HUES6 (cell line): Measurements from ENCODE around the gene FOXJ3.
"Not testable (repeated sequence)": the region's sequence is repeated elsewhere in the genome, so short reads cannot be mapped to it uniquely, and the experiment has no call there.

Source experiments
- H3K27ac ChIP-seq: 2 replicates; pipeline ENCODE4 v1.7.0; 2013; ENCODE audit warnings: low read depth, mild to moderate bottlenecking, low read length, inconsistent platforms
- H3K27me3 ChIP-seq: 2 replicates; pipeline ENCODE4 v1.6.1; 2013; ENCODE audit warnings: low read length; ENCODE audit not compliant: control insufficient read depth, insufficient read depth
- H3K36me3 ChIP-seq: 2 replicates; pipeline ENCODE4 v1.6.1; 2013; ENCODE audit warnings: low read length; ENCODE audit not compliant: control insufficient read depth, insufficient read depth
- H3K4me1 ChIP-seq: 2 replicates; pipeline ENCODE4 v1.6.1; 2013; ENCODE audit warnings: low read length; ENCODE audit not compliant: control insufficient read depth, insufficient read depth
- H3K4me3 ChIP-seq: 2 replicates; pipeline ENCODE4 v1.5.1; 2013; ENCODE audit warnings: low read depth, low read length
- H3K9ac ChIP-seq: one replicate; pipeline ENCODE4 v1.6.1; 2013; ENCODE audit warnings: mild to moderate bottlenecking, low read length
- H3K9me3 ChIP-seq: 2 replicates; pipeline ENCODE4 v1.6.1; 2013; ENCODE audit warnings: low read depth, low read length; ENCODE audit not compliant: control insufficient read depth, insufficient read depth

Gene FOXJ3

DNA sequence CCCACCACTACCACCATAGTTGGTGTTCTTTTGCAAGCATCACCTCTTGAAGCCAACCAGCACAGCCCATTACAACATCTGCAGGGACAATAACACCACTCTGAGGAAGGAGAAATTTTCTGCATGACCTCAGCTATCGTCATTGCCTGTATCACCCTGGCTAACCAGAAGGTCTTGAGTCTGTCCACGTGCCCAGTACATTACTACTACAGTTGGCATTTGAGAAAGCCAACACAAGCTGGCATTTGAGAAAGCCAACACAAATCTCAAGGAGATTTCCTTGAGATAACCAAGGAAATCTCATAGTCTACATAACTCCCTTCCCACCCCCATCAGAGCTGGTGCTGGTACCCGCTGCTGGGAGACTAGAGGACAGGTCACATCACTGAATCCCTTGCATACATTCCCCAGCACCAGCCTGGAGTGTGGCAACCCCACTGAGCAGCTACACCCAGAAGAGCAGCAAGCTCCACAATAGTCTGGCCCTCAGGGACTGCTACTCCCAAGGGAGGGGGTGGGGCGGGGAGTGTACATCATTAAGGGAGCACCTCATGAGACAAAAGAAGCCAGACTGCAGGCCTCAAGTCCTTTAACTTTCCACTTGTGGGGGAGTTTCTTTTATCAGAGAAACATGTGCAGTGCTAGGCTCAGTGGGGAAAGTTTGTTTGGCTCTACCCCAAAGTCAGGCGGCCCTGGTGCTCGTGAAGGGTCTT is 124.5 kb downstream of the FOXJ3 start:
- 0 out of 2 replicates have a peak, but pooled peaks cover 3% of the 10 kb centered on the region for H3K36me3 ChIP-seq
- no peak overlapping the region for H3K4me3 ChIP-seq
- peaks cover 18% of the 10 kb centered on the region for H3K4me1 ChIP-seq
- H3K27ac ChIP-seq: no peak overlapping the region
- no peaks in the 10 kb centered on the region for H3K9me3 ChIP-seq
- H3K9ac ChIP-seq: no peak overlapping the region
- no peaks in the 10 kb centered on the region for H3K27me3 ChIP-seq

DNA sequence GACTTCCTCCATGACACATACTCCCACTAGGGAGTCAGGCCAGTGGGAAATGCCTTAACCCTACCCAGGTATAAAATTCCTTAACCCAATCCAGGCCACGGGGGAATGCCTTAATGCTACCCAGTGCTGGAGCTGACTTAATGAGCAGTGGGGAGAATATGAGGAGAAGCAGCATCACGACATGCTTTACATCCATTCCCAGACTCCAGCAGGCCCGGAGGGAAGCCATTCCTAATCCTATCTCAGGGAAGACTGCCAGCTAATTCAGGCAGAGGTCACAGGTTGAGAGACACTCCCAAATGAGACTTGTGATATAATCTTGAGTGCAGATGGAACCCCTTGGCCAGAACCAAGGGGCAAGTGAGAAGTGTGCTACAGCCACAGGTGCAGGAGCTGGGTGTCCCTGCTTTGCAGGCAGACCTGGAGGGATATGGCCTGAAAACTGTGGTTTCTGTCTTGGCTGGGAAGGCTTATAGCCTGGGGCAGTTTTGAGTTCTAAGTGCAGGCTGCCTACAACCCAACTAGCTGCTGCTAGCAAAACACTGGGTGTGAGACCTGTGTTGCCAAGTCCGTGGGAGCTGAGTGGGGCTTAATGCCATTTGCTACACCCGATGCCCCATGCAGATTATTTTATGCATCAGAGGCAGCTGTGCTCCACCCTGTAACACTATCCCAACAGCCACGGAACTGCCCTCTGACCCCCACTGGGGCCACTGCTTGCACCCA is 125.3 kb downstream of the FOXJ3 start:
- H3K4me1 ChIP-seq: peaks cover 18% of the 10 kb centered on the region
- no peaks in the 10 kb centered on the region for H3K9me3 ChIP-seq
- no peaks in the 10 kb centered on the region for H3K27me3 ChIP-seq
- H3K9ac ChIP-seq: no peak overlapping the region
- H3K27ac ChIP-seq: no peak overlapping the region
- H3K36me3 ChIP-seq: 0 out of 2 replicates have a peak, but pooled peaks cover 3% of the 10 kb centered on the region
- H3K4me3 ChIP-seq: no peak overlapping the region

DNA sequence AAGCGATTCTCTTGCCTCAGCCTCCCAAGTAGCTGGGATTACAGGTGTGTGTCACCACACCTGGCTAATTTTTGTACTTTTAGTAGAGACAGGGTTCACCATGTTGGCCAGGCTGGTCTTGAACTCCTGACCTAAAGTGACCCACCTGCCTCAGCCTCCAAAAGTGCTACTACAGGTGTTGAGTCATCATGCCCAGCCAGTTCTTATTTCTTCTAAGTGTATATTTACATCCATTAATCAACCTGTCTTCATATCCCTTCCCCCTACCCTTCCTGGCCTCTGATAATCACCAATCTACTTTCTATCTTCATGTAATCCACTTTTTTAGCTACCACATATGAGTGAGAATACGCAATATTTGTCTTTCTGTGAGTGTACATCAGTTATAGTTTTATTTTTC is 128.1 kb downstream of the FOXJ3 start:
- not testable (repeated sequence) for H3K27ac ChIP-seq, H3K27me3 ChIP-seq, H3K9me3 ChIP-seq, H3K9ac ChIP-seq, H3K36me3 ChIP-seq, H3K4me3 ChIP-seq
- peaks cover 18% of the 10 kb centered on the region for H3K4me1 ChIP-seq

DNA sequence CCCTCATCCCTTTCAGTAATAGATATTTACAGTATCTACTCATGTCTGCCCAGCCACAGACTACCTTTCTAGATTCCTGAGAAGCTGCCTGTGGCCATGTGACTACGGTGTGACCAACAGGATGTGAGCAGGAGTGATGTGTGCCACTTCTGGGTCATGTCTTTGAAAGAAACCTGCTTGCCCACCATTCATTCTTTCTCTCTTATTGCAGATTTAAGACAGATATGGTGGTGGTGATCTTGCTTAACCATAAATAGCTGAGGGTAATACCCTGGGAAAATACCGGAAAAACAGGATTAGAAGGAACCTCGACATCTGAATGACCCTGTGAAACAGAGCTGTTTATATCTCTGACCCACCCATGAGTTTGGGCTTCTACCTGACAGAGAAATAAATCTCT is 128.9 kb downstream of the FOXJ3 start:
- H3K9me3 ChIP-seq: no peaks in the 10 kb centered on the region
- H3K9ac ChIP-seq: no peak overlapping the region
- no peak overlapping the region for H3K27ac ChIP-seq
- H3K36me3 ChIP-seq: 0 out of 2 replicates have a peak, but pooled peaks cover 3% of the 10 kb centered on the region
- H3K27me3 ChIP-seq: no peaks in the 10 kb centered on the region
- H3K4me1 ChIP-seq: peaks cover 16% of the 10 kb centered on the region
- H3K4me3 ChIP-seq: no peak overlapping the region

DNA sequence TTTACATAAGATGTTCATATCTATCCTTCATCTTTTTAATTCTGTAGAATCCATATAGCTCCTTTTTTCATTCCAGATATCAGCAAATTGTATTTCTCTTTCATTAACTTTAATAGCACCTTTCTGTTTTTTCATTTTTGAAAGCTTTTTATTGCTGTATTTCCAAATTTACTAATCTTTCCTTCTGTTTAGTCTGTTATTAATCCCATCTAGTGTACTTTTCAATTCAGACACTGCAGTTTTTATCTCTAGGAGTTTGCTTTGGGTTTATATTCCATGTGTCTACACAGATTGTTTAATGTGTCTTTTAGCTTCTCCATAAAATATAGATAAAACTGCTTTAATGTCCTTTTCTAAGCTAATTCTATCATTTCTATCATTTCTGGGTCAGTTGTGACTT is 133.0 kb downstream of the FOXJ3 start:
- Histone ChIP-seq H3K36me3 (peaks cover 18% of the 10 kb centered on the region), H3K9me3 (no peaks in the 10 kb centered on the region), H3K27me3 (no peaks in the 10 kb centered on the region), H3K27ac (no peak overlapping the region), H3K4me1 (no peaks in the 10 kb centered on the region), H3K4me3 (no peak overlapping the region), H3K9ac (no peak overlapping the region)

DNA sequence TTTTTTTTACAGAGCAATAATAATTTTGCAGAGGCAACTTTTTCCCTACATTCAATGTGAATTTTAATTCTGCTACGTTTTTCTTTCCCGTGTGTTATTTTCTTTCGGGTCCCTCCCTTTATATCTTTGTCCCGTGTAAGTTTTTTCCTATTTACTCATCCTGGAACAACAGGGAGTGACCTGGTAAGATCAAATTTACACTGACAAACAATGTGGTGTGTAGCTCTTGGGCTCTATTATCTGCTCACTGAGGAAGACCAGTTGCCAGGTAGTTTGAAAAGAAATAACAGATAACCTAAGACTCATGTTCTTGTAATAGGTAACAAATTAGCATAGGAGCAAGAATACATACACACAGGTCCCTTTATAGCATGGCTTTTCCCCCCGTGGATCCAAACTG is 136.8 kb downstream of the FOXJ3 start:
- no peak overlapping the region for H3K4me3 ChIP-seq
- H3K4me1 ChIP-seq: no peaks in the 10 kb centered on the region
- no peaks in the 10 kb centered on the region for H3K27me3 ChIP-seq
- H3K27ac ChIP-seq: no peak overlapping the region
- no peaks in the 10 kb centered on the region for H3K9me3 ChIP-seq
- H3K9ac ChIP-seq: no peak overlapping the region
- H3K36me3 ChIP-seq: peaks cover 49% of the 10 kb centered on the region

DNA sequence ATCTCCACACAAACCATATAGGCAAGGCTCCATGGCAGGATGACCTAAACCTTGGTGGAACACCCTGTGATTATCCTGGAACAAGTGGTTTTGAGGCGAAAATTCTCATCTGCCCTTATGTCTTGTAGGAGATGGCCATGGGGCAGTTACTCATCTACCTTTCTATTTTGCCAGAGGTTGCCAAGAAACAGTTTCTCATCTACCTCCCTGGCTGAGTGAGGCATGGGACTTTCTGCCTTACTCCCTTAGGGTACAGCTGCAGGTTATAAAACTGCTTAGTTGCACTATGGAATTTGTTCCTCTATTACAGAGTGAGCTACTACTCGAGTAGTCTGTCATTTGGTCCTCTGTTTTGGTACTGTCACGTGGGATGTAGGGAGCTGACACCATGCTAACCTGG is 139.2 kb downstream of the FOXJ3 start:
- H3K27ac ChIP-seq: no peak overlapping the region
- no peak overlapping the region for H3K9ac ChIP-seq
- no peak overlapping the region for H3K4me3 ChIP-seq
- no peaks in the 10 kb centered on the region for H3K27me3 ChIP-seq
- peaks cover 57% of the 10 kb centered on the region for H3K36me3 ChIP-seq
- H3K4me1 ChIP-seq: no peaks in the 10 kb centered on the region
- no peaks in the 10 kb centered on the region for H3K9me3 ChIP-seq

DNA sequence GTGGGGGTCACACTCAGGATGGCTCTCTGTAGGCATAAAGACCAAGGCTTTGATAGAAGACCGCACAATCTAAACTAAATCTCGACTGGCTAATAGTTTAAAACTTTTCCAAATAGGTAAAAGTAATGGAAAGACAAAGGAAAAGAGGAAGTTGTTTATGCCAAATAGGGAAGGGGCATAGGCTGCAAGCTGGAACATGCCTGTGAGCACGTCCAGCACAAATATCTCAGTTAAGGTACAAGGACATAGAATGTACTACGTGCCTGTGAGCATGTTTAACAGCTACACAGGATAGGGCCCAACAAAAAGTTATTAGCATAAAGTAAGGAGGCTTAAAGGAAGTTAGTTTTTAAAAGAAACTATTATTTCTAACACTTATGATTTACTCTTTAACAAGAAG is 142.9 kb downstream of the FOXJ3 start:
- H3K9me3 ChIP-seq: no peaks in the 10 kb centered on the region
- peaks cover 65% of the 10 kb centered on the region for H3K36me3 ChIP-seq
- no peaks in the 10 kb centered on the region for H3K4me1 ChIP-seq
- no peaks in the 10 kb centered on the region for H3K27me3 ChIP-seq
- no peak overlapping the region for H3K9ac ChIP-seq
- no peak overlapping the region for H3K4me3 ChIP-seq
- no peak overlapping the region for H3K27ac ChIP-seq

DNA sequence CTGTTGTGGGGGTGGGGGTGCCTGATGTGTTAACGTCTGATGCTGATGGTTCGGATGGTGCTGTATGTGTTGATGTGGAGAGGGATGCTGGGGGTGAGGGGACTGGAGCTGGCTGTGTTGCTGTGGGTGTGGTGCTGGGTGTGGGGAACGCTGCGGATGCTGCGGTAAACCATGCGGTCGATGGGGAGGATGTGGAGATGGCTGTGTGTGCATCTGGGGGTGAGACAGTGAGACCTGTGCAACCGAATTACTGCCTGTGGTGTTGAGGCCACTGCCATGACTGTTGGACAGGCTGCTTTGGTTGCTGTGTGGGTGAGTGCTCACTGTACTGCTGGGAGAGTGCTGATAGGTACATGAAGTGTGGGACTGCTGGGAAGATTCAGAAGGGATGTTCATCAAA is 143.7 kb downstream of the FOXJ3 start:
- Histone ChIP-seq H3K27ac (no peak overlapping the region), H3K4me3 (no peak overlapping the region), H3K9me3 (no peaks in the 10 kb centered on the region), H3K36me3 (peaks cover 61% of the 10 kb centered on the region), H3K27me3 (no peaks in the 10 kb centered on the region), H3K4me1 (no peaks in the 10 kb centered on the region), H3K9ac (no peak overlapping the region)

DNA sequence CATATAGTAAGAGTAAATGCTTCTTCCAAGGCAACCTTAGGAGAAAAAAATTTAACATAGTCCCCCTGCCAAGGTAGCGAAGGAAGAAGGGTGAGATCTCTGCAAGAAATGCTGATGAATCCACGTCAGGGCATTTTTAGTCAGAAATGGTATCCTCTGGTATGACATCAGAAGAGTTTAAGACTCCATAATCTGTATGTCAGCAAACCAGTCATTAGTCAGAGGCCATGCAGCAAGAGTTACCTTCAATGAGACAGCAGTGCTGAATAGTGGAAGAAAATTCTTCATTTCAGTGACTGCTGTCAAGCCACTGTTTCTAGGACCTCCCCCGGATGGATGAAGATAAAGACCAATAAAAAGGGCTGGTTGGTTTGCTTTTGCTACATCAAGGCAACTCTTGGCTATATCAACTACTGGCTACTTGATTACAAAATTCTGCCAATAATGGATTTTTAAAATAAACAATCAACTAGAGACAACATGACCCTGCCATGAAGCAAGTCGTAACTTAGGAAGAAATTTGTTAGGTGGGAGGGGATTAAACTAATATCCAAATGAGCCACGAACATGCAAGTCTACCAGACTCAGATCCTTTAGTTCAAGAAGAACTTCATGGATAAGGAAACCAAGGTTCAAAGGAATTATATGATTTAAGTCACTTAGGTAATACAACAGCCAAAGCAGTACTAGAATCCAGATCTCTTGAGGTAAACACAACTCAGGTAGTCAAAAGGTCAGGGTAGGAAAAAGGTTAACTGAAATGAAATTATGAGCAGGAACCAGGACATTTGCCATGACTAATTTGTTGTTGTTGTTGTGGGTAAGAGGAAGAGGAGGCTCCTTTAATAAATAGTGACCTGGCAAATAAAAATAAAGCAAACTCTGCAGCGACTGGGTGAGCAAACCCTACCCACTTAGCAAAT is 144.8 kb downstream of the FOXJ3 start:
- Histone ChIP-seq H3K36me3 (peaks cover 52% of the 10 kb centered on the region), H3K4me1 (no peaks in the 10 kb centered on the region), H3K9me3 (no peaks in the 10 kb centered on the region), H3K27me3 (no peaks in the 10 kb centered on the region), H3K9ac (no peak overlapping the region), H3K27ac (no peak overlapping the region), H3K4me3 (no peak overlapping the region)

DNA sequence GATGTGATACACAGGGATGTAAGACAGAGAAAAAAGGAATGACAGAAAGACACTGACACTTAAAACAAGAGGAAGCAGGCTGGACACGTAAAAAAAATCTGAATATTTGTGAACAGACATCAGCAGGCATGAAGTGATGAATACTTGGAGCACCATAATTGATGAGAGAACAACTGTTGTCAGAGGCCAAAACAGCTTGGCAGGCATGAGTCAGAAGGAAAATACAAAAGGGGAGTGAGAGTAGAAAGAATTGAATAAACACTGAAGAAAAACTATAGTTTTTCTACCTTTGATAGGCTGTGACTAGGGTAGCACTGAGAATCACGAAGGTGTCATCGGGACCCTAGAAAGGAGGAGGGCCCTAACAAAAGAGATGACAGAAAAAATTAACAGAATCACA is 148.9 kb downstream of the FOXJ3 start:
- Histone ChIP-seq H3K27me3 (no peaks in the 10 kb centered on the region), H3K9me3 (no peaks in the 10 kb centered on the region), H3K9ac (no peak overlapping the region), H3K36me3 (peaks cover 38% of the 10 kb centered on the region), H3K27ac (no peak overlapping the region), H3K4me3 (no peak overlapping the region), H3K4me1 (no peaks in the 10 kb centered on the region)
